ENCODE data around the gene SLC22A5.

DNA sequence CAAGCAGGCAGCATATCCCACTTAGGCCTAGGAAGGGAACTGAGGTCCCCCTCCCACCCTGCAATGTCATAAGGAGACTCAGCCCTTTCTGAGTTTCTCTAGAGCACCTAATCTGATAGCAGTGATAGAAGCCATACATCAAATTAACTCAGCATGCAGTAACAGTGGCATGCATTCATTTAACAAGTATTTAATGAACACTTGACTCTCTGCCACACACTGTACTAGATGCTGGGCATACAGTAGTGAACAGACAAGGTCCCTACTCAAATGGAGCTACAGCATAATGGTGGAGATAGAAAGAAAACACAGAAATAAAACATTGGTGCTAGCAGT, 58.6 kb downstream of the SLC22A5 start:
- no peak for TF ChIP-seq EZH2phosphoT487 (IDR thresholded peaks at IDR 0.05; ENCODE audit: low read length)
- TF ChIP-seq, protein P1, sequence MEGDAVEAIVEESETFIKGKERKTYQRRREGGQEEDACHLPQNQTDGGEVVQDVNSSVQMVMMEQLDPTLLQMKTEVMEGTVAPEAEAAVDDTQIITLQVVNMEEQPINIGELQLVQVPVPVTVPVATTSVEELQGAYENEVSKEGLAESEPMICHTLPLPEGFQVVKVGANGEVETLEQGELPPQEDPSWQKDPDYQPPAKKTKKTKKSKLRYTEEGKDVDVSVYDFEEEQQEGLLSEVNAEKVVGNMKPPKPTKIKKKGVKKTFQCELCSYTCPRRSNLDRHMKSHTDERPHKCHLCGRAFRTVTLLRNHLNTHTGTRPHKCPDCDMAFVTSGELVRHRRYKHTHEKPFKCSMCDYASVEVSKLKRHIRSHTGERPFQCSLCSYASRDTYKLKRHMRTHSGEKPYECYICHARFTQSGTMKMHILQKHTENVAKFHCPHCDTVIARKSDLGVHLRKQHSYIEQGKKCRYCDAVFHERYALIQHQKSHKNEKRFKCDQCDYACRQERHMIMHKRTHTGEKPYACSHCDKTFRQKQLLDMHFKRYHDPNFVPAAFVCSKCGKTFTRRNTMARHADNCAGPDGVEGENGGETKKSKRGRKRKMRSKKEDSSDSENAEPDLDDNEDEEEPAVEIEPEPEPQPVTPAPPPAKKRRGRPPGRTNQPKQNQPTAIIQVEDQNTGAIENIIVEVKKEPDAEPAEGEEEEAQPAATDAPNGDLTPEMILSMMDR (IDR thresholded peaks at IDR 0.05; ENCODE audit: low read length), result no peak

All from MM.1S (cell line).